Right lobe of liver (tissue), 6 donors: ENCODE measurements around the gene CERS6. TPM values are rescaled to one million over a fixed set of nuclear protein-coding genes. Genes with fewer than 3 reads are reported as not detected.
A peak's percentile ranks its signal among the peaks of the same experiment; 100 is the strongest.

Experiments used
- ATAC-seq, 4 donors: fragments of 200-7000 bp; cut with Tn5 transposase; one replicate each; pipeline ENCODE4 v1.9.1; 2020; ENCODE audit warnings: mild to moderate bottlenecking in 4 of 4, moderate library complexity in 4 of 4
- DNase-seq, 3 donors: peaks; one replicate each; pipeline ENCODE4 v3.0.0-alpha.2; 2020
- H3K27ac ChIP-seq, 3 donors: fragments of 200-600 bp; one replicate each; pipeline ENCODE4 v1.8.0; 2022
- H3K27me3 ChIP-seq, 2 donors: fragments of 200-600 bp; one replicate each; pipeline ENCODE4 v1.8.0; 2022
- H3K36me3 ChIP-seq, 4 donors: fragments of 200-600 bp; sonication (generic) in 1 of 4; one replicate each; pipeline versions ENCODE4 v1.5.1 to v1.8.0; 2017 to 2022; ENCODE audit warnings: control low read depth in 1 of 4
- H3K4me1 ChIP-seq, 4 donors: fragments of 200-600 bp; sonication (generic) in 1 of 4; one replicate each; pipeline versions ENCODE4 v1.5.1 to v1.8.0; 2017 to 2022; ENCODE audit warnings: control low read depth in 1 of 4
- H3K4me3 ChIP-seq, 3 donors: fragments of 200-600 bp; one replicate each; pipeline ENCODE4 v1.8.0; 2022
- H3K9me3 ChIP-seq, 4 donors: fragments of 200-600 bp; sonication (generic) in 1 of 4; one replicate each; pipeline versions ENCODE4 v1.5.1 to v1.8.0; 2017 to 2022; ENCODE audit warnings: control low read depth in 1 of 4
- POLR2A ChIP-seq: fragments of 450-650 bp; IDR thresholded peaks from one replicate; pipeline ENCODE4 v1.6.1; 2017; ENCODE audit warnings: antibody characterized with exemption, mild to moderate bottlenecking
- WGBS: methylation state at CpG from one replicate; pipeline ENCODE4 v1.1.6; 2018; ENCODE audit warnings: low coverage, low lambda C conversion rate; ENCODE audit not compliant: insufficient coverage; ENCODE audit errors: missing lambda C conversion rate; 5-methylcytosine and 5-hydroxymethylcytosine counted together
- intact Hi-C, 2 donors: fragments of 100-400 bp; cut with DNase I; formaldehyde crosslinking; loops; one replicate each; pipeline versions ENCODE4 v1.11.2 to v1.14.1; 2022
- total RNA-seq, 6 experiments: library from RNA; depleted of rRNA in 2 of 6; stranded (reverse); fragments of >200 nt in 2 of 6; fragmentation: NEBNext Ultra II Directional in 3 of 6; extraction: Animal tissue kit (Norgen Biotek cat#: 25700) in 3 of 6; gene quantifications; one replicate each; pipeline versions ENCODE4 v1.1.0 to v1.2.4, GENCODE V29; 2016 to 2023
- TF ChIP-seq, protein P1 (sequence below), 4 donors: fragments of 200-600 bp in 3 of 4; fragments of 450-650 bp in 1 of 4; IDR thresholded peaks; one replicate each; pipeline versions ENCODE4 v1.5.1 to v1.8.0; 2016 to 2022; ENCODE audit warnings: antibody characterized with exemption in 4 of 4, mild to moderate bottlenecking in 2 of 4
- donor health status: DM: no; HTN: yes; CAD: no.
- donor health status: DM: no; HTN: no; CAD: no.
- donor health status: DM: no; HTN: no; CAD: no.
- donor health status: DM: no; HTN: yes; CAD: no.
- donor health status: DM: no; HTN: yes; CAD: no.

The CERS6 gene
- total RNA-seq, 6 experiments from 2014 or later, result 10.4 to 30.1 (median 15.6) TPM

DNA sequence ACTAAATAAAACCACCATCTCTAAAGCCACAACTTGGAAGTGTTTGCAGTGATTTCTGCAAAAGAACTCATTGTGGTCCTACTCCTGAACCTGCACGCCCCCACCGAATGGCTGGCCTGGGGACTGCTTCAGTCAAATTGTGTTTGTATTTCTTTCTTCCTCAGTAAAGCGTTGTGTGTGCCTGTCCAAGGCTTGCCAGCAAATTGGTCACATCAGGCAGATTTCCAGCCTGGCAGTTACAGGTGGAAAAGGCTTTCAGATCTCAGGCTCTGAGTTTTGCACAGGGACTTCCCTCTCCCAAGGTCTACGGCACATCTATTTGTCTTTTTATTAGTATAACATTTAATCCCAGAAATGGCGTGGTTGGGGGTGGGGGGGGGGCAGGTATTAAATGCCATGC lies 292.4 kb downstream of the CERS6 start:
- Histone ChIP-seq H3K4me1 (no peaks in the 10 kb centered on the region), H3K27ac (no peak overlapping the region), H3K36me3 (no peaks in the 10 kb centered on the region), H3K9me3 (no peaks in the 10 kb centered on the region), H3K27me3 (no peaks in the 10 kb centered on the region), H3K4me3 (no peak overlapping the region)
- 92% methylated on average over 5 of the region's 5 CpGs for WGBS
- DNase-seq (no peak), ATAC-seq (no peak)
- TF ChIP-seq, protein P1, sequence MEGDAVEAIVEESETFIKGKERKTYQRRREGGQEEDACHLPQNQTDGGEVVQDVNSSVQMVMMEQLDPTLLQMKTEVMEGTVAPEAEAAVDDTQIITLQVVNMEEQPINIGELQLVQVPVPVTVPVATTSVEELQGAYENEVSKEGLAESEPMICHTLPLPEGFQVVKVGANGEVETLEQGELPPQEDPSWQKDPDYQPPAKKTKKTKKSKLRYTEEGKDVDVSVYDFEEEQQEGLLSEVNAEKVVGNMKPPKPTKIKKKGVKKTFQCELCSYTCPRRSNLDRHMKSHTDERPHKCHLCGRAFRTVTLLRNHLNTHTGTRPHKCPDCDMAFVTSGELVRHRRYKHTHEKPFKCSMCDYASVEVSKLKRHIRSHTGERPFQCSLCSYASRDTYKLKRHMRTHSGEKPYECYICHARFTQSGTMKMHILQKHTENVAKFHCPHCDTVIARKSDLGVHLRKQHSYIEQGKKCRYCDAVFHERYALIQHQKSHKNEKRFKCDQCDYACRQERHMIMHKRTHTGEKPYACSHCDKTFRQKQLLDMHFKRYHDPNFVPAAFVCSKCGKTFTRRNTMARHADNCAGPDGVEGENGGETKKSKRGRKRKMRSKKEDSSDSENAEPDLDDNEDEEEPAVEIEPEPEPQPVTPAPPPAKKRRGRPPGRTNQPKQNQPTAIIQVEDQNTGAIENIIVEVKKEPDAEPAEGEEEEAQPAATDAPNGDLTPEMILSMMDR (IDR thresholded peaks at IDR 0.05), result no peak
- TF ChIP-seq POLR2A, result no peak
- intact Hi-C loops, result no loop called here

DNA sequence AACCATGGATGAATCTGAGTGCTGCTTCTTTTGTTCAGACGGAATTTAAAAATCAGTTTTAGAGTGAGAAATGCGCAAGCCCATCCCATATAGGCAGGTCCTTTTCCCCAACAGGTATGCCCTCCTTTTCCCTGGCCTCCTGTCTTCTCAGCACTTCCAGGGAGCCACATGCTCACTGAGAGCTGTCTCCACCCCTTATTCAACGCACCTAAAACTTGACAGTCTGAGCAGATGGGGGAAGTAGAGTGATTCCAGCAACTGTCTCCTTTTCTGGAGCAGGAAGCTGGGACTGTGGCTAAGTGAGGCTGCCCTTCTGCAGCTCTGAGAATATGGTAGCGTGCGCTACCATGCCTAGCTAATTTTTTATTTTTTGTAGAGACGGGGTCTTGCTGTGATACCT lies 293.2 kb downstream of the CERS6 start:
- intact Hi-C loops, result no loop called here
- ATAC-seq (no peak), DNase-seq (no peak)
- 89% methylated on average over 3 of the region's 6 CpGs for WGBS
- Histone ChIP-seq H3K9me3 (no peaks in the 10 kb centered on the region), H3K4me3 (no peak overlapping the region), H3K4me1 (no peaks in the 10 kb centered on the region), H3K27me3 (no peaks in the 10 kb centered on the region), H3K27ac (no peak overlapping the region), H3K36me3 (no peaks in the 10 kb centered on the region)
- TF ChIP-seq POLR2A, result no peak
- TF ChIP-seq, protein P1 (IDR thresholded peaks at IDR 0.05), result no peak

DNA sequence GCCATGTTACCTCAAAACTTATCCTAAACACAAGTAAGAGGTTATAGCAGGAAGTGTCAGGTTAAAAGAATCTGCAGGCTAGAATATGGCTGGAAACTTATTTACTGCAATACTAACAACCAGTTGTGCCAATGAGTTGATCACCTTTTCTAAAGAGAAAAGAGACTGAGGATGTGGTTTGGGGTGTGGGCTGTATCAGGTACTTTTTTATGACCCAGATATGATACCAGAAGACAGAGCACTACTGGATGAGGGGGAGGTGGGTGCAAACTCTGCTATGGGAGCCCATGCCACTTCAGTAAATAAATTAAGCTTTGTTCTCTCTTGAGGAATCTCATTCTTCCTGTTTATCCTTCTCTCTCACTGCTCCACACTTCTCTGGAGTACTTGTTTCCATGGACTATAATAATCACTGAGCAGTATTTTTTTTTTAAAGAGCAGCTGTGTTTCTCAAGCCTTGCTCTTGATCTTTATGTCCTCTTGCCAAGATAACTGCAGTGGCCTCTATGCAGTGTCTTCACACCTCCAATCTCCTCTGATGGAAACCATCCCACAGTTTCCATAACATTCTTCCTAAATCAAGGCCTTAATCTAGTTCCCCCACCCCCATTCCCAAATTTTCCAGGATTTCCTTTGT lies 295.1 kb downstream of the CERS6 start:
- TF ChIP-seq, protein P1 (IDR thresholded peaks at IDR 0.05), result no peak
- no peak for TF ChIP-seq POLR2A
- no peaks in the 10 kb centered on the region for H3K4me1 ChIP-seq
- no peak overlapping the region for H3K27ac ChIP-seq
- DNase-seq (no peak), ATAC-seq (peak in 2 of 4 donors; percentile 36 to 42)
- intact Hi-C loops, result loop anchor here in 1 of 2 donors (10.0 kb wide), 1 partner anchor 406 kb away; no protein-coding TSS in a partner anchor
- no peak overlapping the region for H3K4me3 ChIP-seq
- H3K9me3 ChIP-seq, result no peaks in the 10 kb centered on the region
- H3K27me3 ChIP-seq, result no peaks in the 10 kb centered on the region
- H3K36me3 ChIP-seq, result no peaks in the 10 kb centered on the region

DNA sequence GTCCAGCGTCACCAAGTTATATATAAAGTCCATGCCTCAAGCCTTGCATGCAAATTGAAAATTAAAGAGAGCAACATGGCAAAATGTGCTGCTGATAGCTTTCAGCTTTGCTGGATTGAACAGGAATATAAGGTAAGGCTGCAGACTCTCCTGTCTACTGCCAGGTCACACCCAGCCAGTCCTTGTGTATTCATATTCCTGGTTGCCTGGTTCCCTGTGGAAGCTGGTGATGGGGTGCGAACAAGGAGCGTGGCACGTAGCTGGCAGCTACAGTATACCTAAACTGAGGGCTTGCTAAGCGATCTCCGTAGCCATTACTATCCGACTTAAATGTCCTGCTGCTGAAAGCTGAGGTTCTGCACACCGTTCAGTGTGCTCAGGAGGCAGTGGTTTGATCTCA lies 296.3 kb downstream of the CERS6 start:
- ATAC-seq (no peak), DNase-seq (no peak)
- TF ChIP-seq POLR2A, result no peak
- WGBS, result 100% methylated on average over 6 of the region's 8 CpGs
- H3K4me1 ChIP-seq, result no peaks in the 10 kb centered on the region
- H3K27me3 ChIP-seq, result no peaks in the 10 kb centered on the region
- intact Hi-C loops, result loop anchor here in 1 of 2 donors (10.0 kb wide), 1 partner anchor 408 kb away; no protein-coding TSS in a partner anchor
- H3K9me3 ChIP-seq, result no peaks in the 10 kb centered on the region
- H3K27ac ChIP-seq, result no peak overlapping the region
- no peak overlapping the region for H3K4me3 ChIP-seq
- no peaks in the 10 kb centered on the region for H3K36me3 ChIP-seq

DNA sequence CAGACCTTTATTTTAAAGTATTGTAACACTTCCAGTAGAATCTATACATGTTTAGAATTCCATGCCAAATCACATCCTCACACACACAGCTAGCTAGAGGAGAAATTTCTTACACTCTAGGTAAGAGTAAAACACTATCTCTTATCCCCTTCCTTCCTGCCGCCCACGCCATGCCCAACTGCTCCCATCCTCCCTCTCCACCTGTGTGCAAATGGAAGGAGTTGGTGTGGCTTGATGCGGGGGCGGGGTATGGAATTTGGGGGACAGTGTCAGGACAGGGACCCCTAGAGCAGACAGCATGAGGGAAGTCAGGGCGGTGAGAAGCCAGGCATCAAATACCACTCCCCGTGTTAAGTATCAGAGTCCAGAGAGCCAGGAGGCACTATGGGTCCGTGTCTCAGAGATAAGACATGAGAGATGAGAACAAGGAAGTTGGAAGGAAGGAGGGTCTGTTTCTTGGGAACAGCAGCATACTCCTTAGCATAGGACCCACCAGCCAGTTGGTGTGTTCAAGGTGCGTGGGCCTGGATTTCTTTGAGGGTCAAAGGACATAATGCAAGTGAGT lies 297.8 kb downstream of the CERS6 start:
- 90% methylated on average over 8 of the region's 8 CpGs for WGBS
- H3K36me3 ChIP-seq, result no peaks in the 10 kb centered on the region
- TF ChIP-seq, protein P1 (IDR thresholded peaks at IDR 0.05), result no peak
- TF ChIP-seq POLR2A, result no peak
- no peaks in the 10 kb centered on the region for H3K27me3 ChIP-seq
- DNase-seq (no peak), ATAC-seq (no peak)
- no peaks in the 10 kb centered on the region for H3K4me1 ChIP-seq
- no peak overlapping the region for H3K27ac ChIP-seq
- H3K4me3 ChIP-seq, result no peak overlapping the region
- intact Hi-C loops, result loop anchor here in 1 of 2 donors (10.0 kb wide), 1 partner anchor 409 kb away; no protein-coding TSS in a partner anchor
- H3K9me3 ChIP-seq, result no peaks in the 10 kb centered on the region
